HUDEP-2 (cell line): Measurements from ENCODE around the gene TDRD6.
"Not testable (repeated sequence)": the region's sequence is repeated elsewhere in the genome, so short reads cannot be mapped to it uniquely, and the experiment has no call there.

Source experiments
- DNase-seq, 76 experiments: peaks; one replicate each; lab custom pipeline; 2025; ENCODE audit not compliant: unreplicated experiment in 76 of 76; lab: John Stamatoyannopoulos, UW

TDRD6 gene, protein sequence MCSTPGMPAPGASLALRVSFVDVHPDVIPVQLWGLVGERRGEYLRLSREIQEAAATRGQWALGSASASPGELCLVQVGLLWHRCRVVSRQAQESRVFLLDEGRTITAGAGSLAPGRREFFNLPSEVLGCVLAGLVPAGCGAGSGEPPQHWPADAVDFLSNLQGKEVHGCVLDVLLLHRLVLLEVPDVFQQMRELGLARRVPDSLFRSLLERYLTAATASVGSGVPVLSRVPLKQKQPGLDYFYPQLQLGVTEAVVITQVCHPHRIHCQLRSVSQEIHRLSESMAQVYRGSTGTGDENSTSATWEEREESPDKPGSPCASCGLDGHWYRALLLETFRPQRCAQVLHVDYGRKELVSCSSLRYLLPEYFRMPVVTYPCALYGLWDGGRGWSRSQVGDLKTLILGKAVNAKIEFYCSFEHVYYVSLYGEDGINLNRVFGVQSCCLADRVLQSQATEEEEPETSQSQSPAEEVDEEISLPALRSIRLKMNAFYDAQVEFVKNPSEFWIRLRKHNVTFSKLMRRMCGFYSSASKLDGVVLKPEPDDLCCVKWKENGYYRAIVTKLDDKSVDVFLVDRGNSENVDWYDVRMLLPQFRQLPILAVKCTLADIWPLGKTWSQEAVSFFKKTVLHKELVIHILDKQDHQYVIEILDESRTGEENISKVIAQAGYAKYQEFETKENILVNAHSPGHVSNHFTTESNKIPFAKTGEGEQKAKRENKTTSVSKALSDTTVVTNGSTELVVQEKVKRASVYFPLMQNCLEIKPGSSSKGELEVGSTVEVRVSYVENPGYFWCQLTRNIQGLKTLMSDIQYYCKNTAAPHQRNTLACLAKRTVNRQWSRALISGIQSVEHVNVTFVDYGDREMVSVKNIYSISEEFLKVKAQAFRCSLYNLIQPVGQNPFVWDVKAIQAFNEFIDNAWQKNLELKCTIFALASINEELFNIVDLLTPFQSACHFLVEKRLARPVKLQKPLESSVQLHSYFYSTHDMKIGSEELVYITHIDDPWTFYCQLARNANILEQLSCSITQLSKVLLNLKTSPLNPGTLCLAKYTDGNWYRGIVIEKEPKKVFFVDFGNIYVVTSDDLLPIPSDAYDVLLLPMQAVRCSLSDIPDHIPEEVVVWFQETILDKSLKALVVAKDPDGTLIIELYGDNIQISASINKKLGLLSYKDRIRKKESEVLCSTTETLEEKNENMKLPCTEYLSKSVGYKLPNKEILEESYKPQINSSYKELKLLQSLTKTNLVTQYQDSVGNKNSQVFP (N-terminal part only)

DNA sequence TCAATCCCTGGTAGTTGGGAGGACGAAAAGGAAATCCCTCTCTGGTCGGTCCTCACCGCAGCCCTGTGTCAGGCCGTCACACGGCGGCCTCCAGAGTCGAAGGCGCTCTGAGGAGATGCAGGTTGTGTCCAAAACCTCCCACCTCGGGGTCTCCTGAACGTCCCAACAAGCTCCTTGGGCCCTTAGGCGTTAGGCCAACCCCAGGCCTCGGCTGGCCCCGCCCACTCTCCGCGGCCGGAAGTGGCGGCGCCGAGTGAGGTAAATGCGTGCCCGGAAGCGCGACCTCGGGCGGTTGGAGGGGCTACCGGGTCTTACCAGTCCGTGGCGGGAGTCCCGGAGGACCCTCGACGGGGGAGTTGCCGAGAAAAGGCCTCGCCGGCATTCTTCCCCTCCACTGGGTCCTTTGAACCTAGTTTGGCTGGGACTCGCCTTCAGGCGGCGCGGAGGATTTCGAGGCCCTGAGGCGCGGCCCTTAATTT, at the start of gene TDRD6:
Gene TDRD6 (plus strand): TSS at position 267 of the 479 bp plus-strand sequence. CDS start 244 bp downstream, outside the sequence.
- no peak for DNase-seq

DNA sequence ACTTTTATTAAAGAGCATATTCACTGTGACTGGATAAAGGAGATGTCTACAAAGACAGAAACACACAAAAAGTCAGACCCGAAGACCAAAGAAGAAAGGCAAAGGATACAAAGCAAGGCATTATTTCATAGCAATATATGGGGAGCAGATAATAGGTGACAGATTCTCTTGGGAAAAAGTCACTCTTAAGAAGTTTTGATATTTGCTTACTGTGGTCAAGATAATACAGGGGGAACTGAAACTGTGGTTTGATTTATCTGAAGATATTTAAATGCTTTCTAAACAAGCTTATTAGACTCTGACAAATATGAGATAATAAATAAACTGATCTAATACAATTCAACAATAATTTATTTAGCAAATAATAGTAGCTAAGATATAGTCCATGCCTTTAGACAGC, 49.8 kb upstream of the TDRD6 start:
- no peak for DNase-seq

DNA sequence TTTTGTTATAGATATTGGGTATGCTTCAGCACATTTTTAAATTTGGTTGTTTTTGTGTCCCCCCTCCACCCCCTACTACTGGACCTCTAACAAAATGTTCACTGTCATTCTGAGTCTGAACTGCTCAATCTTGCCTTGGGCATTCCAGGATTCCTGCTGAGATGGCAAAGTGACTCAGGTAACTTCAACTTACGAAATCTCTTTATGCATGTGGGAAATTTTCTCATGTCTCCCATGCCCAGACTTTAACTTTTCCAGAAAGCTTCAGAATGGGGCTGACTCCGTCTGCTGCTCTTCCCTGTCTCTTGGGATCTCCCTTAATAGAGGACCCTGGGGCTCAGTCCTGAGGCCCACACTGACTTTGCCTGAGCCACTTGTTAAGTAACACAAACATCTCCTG, 49.0 kb upstream of the TDRD6 start:
- DNase-seq: no peak

DNA sequence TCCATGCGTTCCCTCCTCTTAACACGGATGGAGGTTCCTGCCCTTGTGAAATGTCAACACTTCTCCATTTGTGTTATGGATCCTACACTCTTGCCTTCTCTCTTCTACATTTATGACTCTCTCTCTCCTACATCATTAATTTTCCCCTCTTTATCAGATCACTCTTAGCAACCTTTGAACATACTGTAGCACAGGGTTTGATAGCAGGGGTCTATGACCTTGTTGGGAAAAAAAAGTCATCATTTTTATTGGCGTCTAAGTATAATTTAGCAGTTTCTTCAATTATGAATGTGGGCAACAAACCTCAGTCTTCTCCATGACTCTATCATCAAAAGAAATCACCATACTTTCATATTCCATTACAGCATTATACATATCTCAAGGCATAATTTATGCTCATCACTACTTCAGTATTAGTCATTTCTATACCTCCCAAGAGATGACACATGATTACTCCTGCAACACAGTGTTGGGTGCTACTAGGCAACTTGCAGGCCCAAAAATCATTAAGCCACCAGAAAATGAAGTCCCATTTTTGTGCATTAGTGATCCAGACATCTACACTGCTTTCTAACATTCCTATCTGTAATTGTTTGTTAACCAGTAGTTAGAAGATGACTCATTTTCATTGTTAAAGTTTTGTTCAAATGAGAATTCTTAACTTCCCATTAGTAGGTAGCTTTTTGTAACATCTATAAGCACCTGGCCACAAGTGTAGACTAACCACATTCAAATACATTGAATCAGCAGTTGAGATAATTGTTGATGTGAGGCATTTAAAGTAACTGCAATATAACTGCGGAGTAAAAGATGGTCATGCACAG, 44.5 kb upstream of the TDRD6 start:
- no peak for DNase-seq

DNA sequence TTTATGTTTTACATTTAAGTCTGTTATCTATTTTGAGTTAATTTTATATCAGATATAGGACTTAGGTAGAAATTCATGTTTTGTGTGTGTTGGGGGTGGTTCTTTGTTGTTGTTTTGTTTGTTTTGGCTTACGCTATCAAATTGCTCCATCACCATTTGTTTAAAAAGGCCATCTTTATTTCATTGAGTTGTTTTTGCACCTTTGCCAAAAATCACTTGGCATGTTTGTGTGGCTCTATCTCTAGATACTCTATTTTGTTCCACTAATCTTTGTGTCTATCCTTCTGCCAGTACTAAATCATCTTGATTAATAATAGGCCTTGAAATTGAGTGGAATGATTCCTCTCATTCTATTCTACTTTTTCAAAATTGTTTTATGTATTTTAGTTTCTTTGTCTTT, 42.4 kb upstream of the TDRD6 start:
- DNase-seq: no peak

DNA sequence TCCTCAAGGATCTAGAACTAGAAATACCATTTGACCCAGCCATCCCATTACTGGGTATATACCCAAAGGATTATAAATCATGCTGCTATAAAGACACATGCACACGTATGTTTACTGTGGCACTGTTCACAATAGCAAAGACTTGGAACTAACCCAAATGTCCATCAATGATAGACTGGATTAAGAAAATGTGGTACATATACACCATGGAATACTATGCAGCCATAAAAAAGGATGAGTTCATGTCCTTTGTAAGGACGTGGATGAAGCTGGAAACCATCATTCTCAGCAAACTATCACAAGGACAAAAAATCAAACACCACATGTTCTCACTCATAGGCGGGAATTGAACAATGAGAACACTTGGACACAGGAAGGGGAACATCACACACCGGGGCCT, 39.6 kb upstream of the TDRD6 start:
- not testable (repeated sequence) for DNase-seq

DNA sequence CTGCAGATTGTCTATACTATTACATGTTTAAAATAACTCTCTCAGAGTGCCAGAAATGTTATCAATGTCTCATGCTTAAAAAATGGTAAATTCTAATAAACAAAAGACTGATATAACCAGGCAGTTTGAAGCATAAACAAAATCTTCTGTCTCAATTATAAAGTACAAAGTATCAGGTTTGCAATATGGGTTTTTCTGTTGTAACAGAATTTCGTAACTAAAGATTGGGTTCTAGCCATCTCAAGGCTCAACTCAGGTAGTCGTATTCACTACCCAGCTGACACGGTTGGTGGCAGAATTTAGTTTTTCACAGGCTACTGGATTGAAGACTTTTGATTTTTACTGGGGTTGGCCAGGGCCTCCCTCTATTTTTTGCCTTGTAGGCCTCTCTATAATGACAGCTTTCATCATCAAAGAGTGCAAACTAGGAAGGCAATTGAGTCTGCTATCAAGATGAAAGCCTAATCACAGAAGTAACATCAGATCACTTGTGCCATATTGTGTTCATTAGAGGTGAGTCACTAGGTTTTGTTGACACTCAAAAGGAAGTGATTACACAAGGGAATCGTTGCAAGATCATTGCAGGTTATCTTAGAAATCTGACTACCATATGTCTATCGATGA, 38.7 kb upstream of the TDRD6 start:
- no peak for DNase-seq

DNA sequence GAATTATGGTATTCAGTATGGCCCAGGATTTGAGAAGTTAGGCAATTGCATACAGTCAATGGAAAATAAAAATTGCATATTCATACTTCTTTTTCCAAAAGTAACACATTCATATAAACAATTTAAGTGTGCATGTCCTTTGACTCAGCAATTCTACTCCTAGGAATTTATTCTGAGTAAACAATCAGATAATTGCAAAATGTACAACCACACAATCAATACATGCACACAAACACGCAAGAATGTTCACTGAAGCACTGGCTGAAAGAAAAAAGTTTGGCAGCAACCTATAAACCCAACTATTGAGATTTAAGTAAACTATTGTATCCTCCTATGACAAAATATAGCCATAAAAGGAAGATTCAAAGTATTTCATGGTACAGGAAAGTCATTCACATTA, 36.7 kb upstream of the TDRD6 start:
- DNase-seq: no peak

DNA sequence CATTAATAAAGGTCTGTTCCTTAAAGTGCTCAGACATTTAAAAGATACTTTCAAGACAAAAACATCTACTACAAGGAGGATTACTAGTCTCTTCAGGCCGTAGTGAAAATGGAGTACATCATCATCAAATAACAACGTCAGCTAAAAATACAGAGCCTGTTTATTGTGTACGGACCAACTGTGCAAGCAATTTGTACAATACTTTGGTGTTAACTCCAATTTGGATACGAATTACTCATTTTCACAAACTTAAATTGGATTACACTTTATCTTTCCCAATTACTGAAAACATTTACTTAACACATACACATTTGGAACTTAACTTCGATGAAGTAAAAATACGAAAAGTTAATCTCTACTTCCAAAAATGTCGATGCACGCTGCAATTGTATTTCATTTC, 35.9 kb upstream of the TDRD6 start:
- no peak for DNase-seq

DNA sequence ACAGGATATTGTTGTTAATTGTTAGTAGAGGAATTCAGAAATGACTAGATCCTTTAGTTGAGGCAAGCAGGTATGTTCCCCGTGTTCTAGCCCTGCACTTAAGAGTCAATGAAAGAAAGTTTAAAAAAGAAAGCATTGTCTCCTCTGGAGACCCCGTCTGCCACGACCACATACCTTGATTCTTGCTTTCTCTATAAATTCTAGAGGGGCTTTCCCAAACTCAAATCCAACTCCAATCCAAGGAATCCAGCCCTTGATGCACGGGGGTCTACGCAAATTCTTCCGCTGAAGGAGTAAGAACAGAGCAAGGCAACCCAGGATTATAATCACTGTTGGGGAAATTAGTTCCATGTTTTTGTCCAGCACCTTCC, 35.5 kb upstream of the TDRD6 start:
- no peak for DNase-seq

DNA sequence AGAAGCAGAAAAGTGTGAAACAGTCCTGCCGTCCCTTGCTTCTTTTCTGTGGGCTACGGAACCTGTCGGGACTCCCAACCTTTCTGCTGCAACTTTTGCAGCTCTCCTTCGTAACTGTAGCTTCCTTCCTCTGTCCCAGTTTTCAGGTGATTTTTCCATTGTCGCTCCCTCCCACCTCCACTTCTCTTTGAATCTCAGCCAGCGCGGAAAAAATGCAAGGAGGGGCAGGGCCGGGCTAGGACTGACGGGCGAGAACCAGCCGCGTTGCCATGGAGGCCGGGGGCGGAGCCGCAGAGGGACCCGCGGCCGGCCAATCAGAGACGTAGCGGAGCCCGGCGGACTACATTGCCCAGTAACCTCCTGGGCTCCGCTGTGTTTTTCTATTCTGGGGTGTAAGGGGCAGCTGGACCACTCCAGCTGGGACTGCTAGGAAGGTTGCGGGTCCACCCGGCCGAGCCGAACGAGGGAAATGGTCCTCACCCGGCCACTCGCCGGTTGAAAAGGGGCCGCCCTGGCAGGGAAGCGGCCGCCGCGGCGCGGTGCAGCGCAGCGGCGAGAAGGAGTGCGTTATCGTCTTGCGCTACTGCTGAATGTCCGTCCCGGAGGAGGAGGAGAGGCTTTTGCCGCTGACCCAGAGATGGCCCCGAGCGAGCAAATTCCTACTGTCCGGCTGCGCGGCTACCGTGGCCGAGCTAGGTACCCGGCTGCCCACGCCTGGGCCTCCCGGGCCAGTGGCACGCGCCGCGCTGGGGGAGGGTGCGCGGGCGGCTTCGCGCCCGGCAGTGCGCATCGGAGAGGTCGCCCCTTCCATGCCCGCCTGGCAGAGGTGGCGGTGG, 34.9 kb upstream of the TDRD6 start, which contains the start of the genes CYP39A1 and SLC25A27:
Gene CYP39A1 (minus strand): TSS at position 216 of the 836 bp plus-strand sequence. CDS start 236 bp downstream, outside the sequence.
Gene SLC25A27 (plus strand): TSS at position 373 of the 836 bp plus-strand sequence. CDS start 218 bp downstream, at position 591.
- peak in 72 of 76 experiments; percentile 8 to 88 (median 64) for DNase-seq

DNA sequence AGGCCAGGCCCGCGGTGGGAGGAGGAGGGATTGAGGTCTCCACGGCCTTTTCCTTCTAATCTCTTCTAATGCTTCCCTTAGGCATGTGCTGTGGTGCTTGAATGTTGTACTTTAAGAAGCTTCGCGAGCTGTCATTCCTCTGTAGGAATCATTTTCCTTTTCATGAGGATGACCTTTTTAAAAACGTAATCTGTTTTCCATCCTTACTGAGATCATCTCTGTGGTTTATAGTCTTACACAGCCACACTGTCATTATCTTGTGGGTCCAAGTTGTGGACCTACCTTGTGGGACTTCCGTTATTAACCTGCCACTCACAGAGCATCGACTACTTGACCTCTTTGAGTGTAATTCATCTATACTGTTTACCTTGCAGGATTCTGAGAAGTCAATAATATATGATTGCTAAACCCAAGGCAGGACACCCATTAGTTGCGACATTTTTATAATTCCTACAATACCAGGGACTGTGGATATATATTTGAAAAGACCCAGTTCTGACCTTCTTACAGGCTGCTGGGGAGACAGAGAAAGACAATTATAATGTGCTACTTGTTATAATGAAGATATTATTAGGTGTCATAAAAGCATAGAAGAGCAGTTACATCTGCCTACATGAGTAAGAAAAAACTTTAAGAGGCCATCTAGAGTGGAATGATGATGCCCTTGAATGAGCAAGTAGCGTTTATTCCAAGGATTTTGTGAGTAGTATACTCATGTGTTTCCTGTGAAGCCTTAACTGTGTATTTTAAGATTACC, 34.1 kb upstream of the TDRD6 start:
- DNase-seq: no peak

DNA sequence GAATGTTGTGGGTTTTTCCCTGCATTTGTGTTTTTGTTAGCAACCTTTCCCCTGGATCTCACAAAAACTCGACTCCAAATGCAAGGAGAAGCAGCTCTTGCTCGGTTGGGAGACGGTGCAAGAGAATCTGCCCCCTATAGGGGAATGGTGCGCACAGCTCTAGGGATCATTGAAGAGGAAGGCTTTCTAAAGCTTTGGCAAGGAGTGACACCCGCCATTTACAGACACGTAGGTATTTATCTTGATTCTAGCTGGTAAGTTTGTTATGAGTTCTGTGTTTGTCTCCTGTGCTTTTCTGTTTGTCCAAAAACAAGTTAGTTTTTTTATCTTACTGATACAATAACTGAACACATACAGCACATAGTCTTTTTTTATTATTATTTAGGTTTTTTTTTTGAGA, 31.9 kb upstream of the TDRD6 start:
- DNase-seq: peak in 10 of 76 experiments; percentile 1 to 30 (median 8)

DNA sequence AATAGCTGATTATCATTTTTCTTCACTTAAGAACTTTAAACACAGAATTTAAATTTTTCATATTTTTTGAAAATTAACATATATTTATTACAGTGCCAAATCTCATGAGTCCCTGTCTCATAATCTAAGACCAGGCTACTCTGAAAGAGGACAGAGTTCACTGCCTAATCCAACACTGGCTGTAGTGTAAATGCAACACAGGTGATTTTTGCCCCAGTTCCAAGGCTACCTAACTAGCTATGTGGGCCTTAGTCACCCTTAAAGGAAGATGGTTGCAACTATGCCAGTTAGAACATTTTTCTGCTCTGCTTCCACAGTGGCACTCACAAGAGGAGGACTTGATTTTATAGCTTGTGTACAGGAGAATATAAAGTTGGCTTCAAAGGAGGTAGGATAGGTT, 30.0 kb upstream of the TDRD6 start:
- no peak for DNase-seq

DNA sequence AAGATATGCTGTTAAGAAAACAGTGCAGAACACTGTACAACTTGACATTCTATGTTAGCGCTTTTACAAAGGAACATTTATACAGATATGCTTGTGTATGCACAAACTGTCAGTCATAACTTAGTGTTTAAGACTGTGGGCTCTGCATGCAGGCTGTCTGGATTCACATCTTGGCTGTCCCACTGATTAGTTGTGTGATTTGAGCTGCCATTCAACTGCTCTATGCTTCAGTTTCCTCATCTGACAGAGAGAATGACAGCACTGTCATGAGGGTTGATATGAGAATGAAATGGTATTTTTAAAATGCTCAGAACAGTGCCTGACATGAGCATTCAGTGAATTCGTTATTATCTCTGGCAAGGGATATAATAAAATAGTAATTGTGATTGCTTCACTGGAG, 26.2 kb upstream of the TDRD6 start:
- no peak for DNase-seq

DNA sequence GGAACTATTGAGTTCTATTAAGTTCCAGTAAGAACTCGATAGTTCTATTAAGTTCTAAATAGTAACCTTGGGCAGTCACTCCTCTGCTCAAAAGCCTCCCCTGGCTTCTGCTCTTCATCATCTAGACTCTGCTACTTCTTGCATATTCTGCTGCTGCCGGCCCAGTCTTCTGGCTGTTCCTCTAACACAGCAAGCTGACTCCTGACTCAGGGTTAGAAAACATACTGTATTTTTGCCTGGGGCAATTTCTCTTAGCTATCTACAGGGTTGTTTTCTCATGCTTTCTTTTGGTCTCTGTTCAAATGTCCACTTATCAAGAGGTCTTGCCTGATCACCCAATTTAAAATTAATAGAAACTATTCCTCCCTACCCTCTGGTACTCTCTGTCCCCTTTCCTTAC, 20.3 kb upstream of the TDRD6 start:
- DNase-seq: no peak

DNA sequence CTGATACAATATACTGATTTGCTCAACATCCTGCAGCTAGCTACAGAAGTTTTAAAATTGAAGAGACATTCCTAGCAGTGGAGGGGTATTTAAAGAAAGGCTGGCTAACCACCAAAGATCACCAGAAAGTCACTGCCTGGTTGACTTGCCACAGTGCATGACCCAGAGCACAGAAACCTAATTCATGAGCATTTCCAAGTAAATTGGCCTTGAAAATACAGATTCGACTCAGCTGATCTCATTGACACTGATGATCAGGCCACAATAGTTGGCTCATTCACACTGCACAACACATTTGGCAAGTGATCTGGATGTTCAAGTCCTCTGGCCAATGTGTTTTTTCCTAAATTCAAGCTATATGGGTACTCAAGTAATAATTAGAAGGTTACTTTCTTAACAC, 13.3 kb upstream of the TDRD6 start:
- no peak for DNase-seq
